G401.6 (cell line): ENCODE data around the gene ZNF768.

ENCODE experiments used
- FAIRE-seq: peaks from 2 replicates; lab custom pipeline; 2012; peaks lifted over from hg19 to GRCh38; lab: Jason Lieb, UNC

Gene ZNF768

DNA sequence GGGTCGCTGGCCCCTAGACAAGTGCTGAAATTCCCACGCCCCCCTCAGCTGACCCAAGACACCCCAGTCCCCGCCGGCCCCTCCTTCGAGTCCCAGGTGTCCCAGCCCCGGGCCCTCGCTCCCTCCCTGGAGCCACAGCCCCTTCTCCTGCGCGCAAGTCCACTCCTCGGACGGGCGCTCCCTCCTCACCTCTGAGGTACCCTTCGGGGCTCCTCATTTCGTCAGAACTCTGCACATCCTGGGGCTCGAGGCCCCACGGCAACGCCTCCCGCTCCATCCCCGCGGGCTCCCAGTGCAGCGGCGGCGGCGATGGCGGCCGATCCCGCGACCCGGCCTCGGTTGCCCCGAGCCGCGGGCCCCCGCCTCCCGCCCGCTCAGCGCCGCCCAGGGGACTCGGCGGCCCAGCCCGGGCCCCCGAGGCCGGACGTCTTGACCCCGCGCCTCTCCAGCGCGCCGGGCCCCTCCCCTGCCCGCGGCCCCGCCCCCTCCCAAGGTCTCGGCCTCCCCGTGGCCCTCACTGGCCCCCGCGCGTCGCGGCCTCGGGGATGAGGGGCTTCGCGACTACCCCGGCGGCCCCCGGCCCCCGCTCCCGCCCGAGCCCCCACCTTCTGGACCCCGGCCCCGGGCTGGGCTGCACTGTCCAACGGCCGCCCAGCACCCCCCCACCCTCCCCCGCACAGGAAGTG is at the start of gene ZNF768:
ZNF768 (minus strand) TSS at position 430 of the 686 bp plus-strand sequence; CDS start at position 277, 153 bp downstream.
- no peak for FAIRE-seq

GRCh38 chr16:30574678-30575077 is 48.3 kb upstream of the ZNF768 start:
- FAIRE-seq, result no peak

DNA sequence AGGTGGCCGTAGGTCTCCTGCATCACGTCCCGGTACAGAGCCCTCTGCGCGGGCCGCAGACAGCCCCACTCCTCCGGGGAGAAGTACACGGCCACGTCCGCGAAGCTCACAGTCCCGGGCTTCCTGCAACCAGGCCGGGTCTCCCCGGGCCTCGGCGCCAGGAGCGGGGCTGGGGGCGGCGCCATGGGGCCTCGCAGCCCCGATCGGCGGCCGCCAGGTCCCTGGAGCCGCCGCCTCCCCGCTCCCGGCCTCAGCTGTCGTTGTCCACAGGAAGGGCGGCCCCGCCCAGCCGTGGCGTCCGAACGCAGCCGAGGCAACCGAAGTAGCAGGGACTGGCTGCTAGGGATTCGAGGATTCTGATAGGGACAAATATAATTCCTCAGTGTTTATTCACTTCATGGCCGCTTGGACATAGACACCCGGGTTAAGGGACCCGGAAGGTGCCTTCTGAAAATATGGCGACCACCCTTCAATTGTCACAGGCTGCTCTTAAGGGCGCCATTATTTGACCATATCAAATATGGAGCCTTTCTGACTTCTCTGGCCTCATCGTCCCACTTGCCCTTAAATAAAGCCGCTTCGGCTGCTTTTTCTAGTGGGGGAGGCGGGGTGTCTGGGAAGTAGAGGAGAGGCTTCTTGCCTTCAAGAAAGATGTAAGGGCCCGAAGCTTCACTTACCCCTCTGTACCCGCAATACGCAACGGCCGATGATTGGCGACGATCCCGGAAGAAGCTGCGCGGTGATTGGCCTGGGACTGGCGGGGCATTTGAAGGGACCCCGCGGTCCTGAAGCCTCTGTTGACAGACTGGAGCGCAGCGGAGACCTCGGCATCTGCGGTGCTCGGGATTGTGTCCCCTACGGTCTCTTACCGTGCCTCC is 45.3 kb upstream of the ZNF768 start, which contains the start of gene ZNF688:
ZNF688 (minus strand) TSS at position 270 of the 878 bp plus-strand sequence; CDS start at position 185, 85 bp downstream.
- peak; percentile 96 for FAIRE-seq

DNA sequence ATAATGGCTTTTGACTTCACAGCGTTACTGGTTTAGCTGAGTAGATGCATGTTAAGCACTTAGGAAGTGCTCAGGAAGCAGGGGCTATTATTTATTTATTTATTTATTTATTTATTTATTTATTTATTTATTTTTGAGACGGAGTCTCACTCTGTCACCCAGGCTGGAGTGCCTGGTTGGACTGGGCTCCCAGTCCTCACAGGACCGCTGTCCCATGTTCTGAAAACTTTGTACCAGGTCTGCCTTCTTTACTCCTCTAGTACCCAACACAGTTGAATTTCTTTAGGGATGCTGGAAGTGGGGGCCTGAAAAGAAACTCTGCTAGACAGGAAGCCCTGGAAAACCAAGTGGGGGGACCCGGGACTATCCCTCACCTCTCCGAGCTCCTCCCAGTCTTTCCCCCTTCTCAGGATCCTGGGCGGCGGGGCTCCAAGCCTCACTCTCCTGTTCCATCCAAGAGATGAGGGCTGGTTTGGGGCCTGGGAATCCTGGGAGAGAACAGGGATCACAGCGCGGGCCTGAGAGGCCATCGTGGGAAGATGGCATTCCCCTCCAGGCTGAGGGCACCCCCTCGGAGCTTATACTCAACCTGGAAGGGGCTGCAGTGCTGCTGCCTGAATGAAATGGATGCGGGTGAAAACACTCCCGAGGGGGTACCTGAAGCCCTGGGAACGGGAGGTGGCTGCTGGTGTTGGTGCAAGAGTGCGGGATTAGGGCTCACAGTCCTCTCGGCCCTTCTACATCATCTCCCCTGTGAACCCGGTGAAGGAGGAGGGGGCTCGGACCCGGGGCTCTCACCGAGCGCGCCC is 44.5 kb upstream of the ZNF768 start:
- no peak for FAIRE-seq

GRCh38 chr16:30569746-30570635 is 43.6 kb upstream of the ZNF768 start:
- no peak for FAIRE-seq

- FAIRE-seq, result no peak
These were observed 42.9 kb upstream of the ZNF768 start for GRCh38 chr16:30569281-30569680.

GRCh38 chr16:30567991-30568638 is 41.7 kb upstream of the ZNF768 start:
- FAIRE-seq, result no peak

GRCh38 chr16:30567160-30567990 is 41.0 kb upstream of the ZNF768 start:
- FAIRE-seq, result no peak

DNA sequence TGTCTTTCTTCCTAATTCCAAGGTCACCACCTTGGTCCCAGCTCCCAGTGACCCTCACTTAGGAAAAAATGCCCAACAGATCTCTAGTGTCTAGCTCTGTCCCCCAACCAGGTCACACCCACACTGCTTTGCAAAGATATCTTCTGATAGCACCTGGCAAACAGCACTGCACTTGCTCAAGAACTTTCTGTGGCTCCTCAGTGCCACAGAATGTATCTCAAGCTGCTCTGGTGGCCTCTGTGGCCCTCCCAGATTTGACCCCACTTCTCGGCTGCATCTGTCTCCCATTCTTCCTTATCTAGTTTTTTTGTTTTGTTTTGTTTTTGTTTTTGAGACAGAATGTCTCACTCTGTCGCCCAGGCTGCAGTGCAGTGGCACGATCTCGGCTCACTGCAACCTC is 40.2 kb upstream of the ZNF768 start:
- FAIRE-seq, result no peak

- FAIRE-seq, result no peak
These were observed 39.6 kb upstream of the ZNF768 start for GRCh38 chr16:30565984-30566383.

DNA sequence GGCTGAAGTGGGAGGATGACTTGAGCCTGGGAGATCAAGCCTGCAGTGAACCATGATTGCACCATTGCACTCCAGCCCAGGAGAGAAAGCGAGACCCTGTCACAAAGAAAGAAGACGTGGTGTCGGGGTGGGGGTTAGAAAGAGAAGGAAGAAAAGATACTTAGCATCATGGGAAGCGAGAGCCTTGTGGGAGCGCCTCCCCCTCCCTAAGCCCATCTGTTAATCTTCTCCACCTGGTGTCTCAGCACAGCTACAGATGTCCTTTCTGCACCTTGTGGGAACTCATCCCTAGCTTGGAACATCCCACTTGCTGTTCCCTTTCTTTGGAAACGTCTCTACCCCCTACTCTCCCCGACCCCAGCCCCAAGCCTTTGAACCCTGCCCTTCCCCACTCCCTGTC is 39.2 kb upstream of the ZNF768 start:
- no peak for FAIRE-seq

DNA sequence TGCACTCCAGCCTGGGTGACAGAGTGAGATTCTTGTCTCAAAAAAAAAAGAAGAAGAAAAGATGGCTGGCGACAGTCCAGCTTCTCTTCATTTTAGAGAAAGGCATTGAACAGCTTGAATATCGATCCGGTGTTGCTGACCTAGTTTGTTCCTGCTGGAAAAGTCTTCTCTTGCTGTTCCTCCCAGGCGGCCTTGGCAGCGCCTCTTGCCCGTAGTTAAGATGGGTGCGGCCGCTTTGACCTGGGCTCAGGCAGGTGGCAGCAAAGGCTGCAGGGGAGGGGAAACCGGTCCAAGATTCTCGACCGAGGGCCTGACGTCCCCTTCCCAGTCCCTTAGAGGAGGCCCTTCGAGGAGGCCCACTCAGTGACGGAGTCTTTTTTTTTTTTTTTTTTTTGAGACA is 35.7 kb upstream of the ZNF768 start:
- FAIRE-seq, result no peak

GRCh38 chr16:30561089-30561816 is 34.9 kb upstream of the ZNF768 start:
- FAIRE-seq, result no peak

GRCh38 chr16:30559690-30560089 is 33.3 kb upstream of the ZNF768 start:
- FAIRE-seq, result no peak

DNA sequence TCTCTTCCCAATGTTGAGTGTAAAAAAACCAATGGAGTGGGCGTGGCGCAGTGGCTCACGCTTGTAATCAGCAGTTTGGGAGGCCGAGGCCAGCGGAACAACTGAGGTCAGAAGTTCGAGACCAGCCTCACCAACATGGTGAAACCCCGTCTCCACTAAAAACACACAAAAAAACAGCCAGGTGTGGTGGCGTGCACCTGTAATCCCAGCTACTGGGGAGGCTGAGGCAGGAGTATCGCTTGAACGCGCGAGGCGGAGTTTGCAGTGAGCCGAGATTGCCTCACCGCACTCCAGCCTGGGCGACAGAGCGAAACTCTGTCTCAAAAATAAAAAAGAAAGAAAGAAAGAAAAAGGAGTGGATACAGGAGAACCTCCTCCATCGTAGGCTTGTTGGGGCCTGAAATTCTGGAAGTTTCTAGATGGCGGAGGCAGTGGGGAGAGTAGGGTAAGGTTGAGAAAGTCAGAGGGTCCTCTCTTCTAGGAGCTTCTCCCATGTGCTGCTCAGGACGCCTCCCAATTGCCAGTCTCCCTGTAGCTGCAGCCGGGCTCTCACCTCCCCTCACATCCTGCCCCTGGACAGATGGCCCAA is 32.5 kb upstream of the ZNF768 start:
- no peak for FAIRE-seq

DNA sequence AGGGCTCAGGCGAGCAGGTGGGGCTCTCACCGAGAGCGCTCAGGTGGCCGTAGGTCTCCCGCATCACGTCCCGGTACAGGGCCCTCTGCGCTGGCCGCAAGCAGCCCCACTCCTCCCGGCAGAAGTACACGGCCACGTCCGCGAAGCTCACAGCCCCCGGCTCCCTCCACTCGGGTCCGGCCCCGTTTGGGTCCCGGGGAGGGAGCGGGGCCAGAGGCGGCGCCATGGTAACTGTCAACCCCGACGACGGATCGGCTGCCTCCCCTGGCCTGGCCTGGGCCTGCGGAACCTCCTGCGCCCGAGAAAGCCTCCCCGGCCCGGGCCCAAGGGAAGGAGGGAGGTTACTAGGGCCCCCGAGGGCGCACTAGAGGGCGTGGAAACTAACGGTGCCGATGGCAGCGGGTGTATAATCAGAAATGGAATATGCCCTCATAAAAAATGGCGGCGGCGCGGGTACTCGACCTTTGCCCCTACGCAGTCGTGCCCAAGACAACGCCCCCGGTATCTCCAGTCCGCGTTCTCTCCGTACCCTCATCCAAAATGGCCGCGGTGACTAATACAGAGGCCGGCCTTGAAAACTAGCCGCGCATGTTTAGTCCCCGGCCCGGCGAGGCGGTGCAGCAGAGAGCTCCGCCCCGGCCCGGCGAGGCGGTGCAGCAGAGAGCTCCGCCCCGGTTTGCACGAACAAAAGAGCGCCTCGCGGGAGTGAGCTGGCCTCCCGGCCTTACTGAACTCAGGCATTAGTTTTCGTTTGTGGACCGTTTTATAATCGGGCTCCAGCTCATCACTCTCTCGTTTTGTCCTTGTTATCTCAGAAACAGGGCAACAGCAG is 31.8 kb upstream of the ZNF768 start, which contains the start of gene ZNF764:
ZNF764 (minus strand) TSS at position 418 of the 832 bp plus-strand sequence; CDS start at position 226, 192 bp downstream.
- peak; percentile 99 for FAIRE-seq

- FAIRE-seq, result no peak
These were observed 31.3 kb upstream of the ZNF768 start for GRCh38 chr16:30557707-30557956.

DNA sequence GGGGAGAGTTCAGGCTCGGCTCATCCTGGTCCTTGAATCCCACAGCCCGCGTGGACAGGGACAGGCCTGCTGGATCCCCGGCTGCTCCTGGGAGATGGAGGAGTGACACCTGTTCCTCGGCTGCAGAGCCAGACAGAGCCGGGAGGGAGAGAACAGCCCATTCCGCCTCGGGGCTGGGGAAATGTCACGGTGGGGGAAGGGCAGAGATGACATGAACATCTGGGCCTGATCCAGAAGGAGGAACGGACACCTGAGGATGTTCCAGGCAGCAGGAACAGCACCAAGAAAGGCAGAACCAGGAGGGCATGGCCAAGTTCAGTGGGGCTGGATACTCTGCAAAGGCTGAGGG is 29.7 kb upstream of the ZNF768 start:
- no peak for FAIRE-seq
